GM12878 (cell line): Measurements from ENCODE around the gene KRT10. TPM values are rescaled to one million over a fixed set of nuclear protein-coding genes. Genes with fewer than 3 reads are reported as not detected.

Experiments used
- ATAC-seq: fragments of 200-7000 bp; cut with Tn5 transposase; 3 replicates; pipeline ENCODE4 v1.9.1; 2020; ENCODE audit warnings: mild to moderate bottlenecking, moderate library complexity
- BruUV-seq: library from RNA; stranded (reverse); fragments of 400-500 nt; replicated peaks from 2 replicates; lab custom pipeline; 2021; lab: Mats Ljungman, UMichigan
- CTCF ChIA-PET: fragments of 300-600 bp; sonication (Branson Sonifier 250); formaldehyde crosslinking; extraction: SDS; loops from one replicate; lab custom pipeline; 2021; ENCODE audit warnings: inconsistent platforms; lab: Yijun Ruan, JAX
- POLR2A ChIA-PET: fragments of 350-600 bp; formaldehyde crosslinking; extraction: SDS; loops from one replicate; lab custom pipeline; 2021; ENCODE audit warnings: inconsistent platforms; lab: Charles Lee
- RAD21 ChIA-PET: fragments of 300-600 bp; sonication (Branson Sonifier 250); formaldehyde crosslinking; loops from one replicate; lab custom pipeline; 2023; ENCODE audit warnings: antibody characterized with exemption; ENCODE audit not compliant: unreplicated experiment; lab: Charles Lee
- SMC1A ChIA-PET: fragments of 300-600 bp; sonication (Branson Sonifier 250); formaldehyde crosslinking; loops from one replicate; lab custom pipeline; 2023; ENCODE audit not compliant: unreplicated experiment, uncharacterized antibody; lab: Charles Lee
- DNase-seq: peaks from one replicate; pipeline ENCODE4 v3.0.0-alpha.2; 2011; ENCODE audit warnings: low read depth, low spot score
- FAIRE-seq: peaks from 3 replicates; lab custom pipeline; 2011; peaks lifted over from hg19 to GRCh38; lab: Jason Lieb, UNC
- H2AFZ ChIP-seq: 2 replicates; pipeline ENCODE4 v1.6.0; 2011; ENCODE audit warnings: low read depth, low read length, control low read depth; ENCODE audit not compliant: control insufficient read depth
- H3K27ac ChIP-seq: 2 replicates; pipeline ENCODE4 v1.5.1; 2011; ENCODE audit warnings: control low read depth; ENCODE audit not compliant: control insufficient read depth, insufficient read depth
- H3K27me3 ChIP-seq, 2 experiments: replicated peaks in 1 of 2; 2 replicates each; pipeline versions ENCODE4 v1.6.0 to v1.6.1; 2011; ENCODE audit warnings: low read length in 1 of 2; ENCODE audit not compliant: control insufficient read depth in 2 of 2, insufficient read depth in 2 of 2
- H3K36me3 ChIP-seq, 2 experiments: 2 replicates each; pipeline ENCODE4 v1.5.1; 2011; ENCODE audit warnings: low read length in 1 of 2; ENCODE audit not compliant: control insufficient read depth in 2 of 2, insufficient read depth in 2 of 2
- H3K4me1 ChIP-seq: 2 replicates; pipeline ENCODE4 v1.6.1; 2011; ENCODE audit warnings: mild to moderate bottlenecking, low read length, moderate library complexity, mixed read lengths; ENCODE audit not compliant: control insufficient read depth, insufficient read depth
- H3K4me2 ChIP-seq: 2 replicates; pipeline ENCODE4 v1.6.0; 2011; ENCODE audit warnings: control low read depth; ENCODE audit not compliant: control insufficient read depth, insufficient read depth
- H3K4me3 ChIP-seq: fragments of 200-600 bp; sonication (generic); 2 replicates; pipeline ENCODE4 v1.5.1; 2016
- H3K79me2 ChIP-seq: 2 replicates; pipeline ENCODE4 v1.6.0; 2011; ENCODE audit warnings: low read length; ENCODE audit not compliant: control insufficient read depth, insufficient read depth
- H3K9ac ChIP-seq: 2 replicates; pipeline ENCODE4 v1.8.0; 2011; ENCODE audit warnings: low read length, control low read depth, mixed read lengths; ENCODE audit not compliant: control insufficient read depth, insufficient read depth
- H3K9me3 ChIP-seq: replicated peaks from 3 replicates; pipeline ENCODE4 v1.5.1; 2011; ENCODE audit warnings: mild to moderate bottlenecking, low read length; ENCODE audit not compliant: control insufficient read depth, insufficient read depth
- H4K20me1 ChIP-seq: 2 replicates; pipeline ENCODE4 v1.6.0; 2011; ENCODE audit not compliant: control insufficient read depth, insufficient read depth
- ATF2 ChIP-seq: IDR thresholded peaks from 2 replicates; pipeline ENCODE4 v1.6.1; 2012; ENCODE audit warnings: low read length, inconsistent platforms
- CBX3 ChIP-seq: fragments of 200-600 bp; sonication (generic); IDR thresholded peaks from 2 replicates; pipeline ENCODE4 v1.6.1; 2016; ENCODE audit warnings: low read depth, borderline replicate concordance
- EED ChIP-seq: sonication (generic); IDR thresholded peaks from 2 replicates; pipeline ENCODE4 v1.6.1; 2016; ENCODE audit warnings: antibody characterized with exemption, low read depth
- GATAD2B ChIP-seq: fragments of 450-650 bp; conservative IDR thresholded peaks from 2 replicates; pipeline ENCODE4 v1.6.1; 2017; ENCODE audit warnings: low read depth, mild to moderate bottlenecking, moderate library complexity
- IRF3 ChIP-seq: fragments of 450-650 bp; IDR thresholded peaks from 2 replicates; pipeline ENCODE4 v1.6.1; 2014; ENCODE audit warnings: mild to moderate bottlenecking
- MTA2 ChIP-seq: fragments of 450-650 bp; IDR thresholded peaks from 2 replicates; pipeline ENCODE4 v1.6.1; 2016; ENCODE audit warnings: low read depth, mild to moderate bottlenecking, moderate library complexity
- MYC ChIP-seq: IDR thresholded peaks from 2 replicates; pipeline ENCODE4 v1.6.1; 2011; ENCODE audit warnings: mild to moderate bottlenecking, low read length, moderate library complexity, inconsistent platforms; ENCODE audit not compliant: insufficient read depth, insufficient replicate concordance, insufficient read length, severe bottlenecking
- NFYA ChIP-seq: IDR thresholded peaks from 2 replicates; pipeline ENCODE4 v1.6.1; 2011; ENCODE audit warnings: low read depth, mild to moderate bottlenecking, low read length, improper control_type of control experiment, borderline replicate concordance
- POLR2AphosphoS2 ChIP-seq: IDR thresholded peaks from 2 replicates; pipeline ENCODE4 v1.6.1; 2011; ENCODE audit warnings: low read depth, mild to moderate bottlenecking, low read length, improper control_type of control experiment, moderate library complexity
- SIN3A ChIP-seq: IDR thresholded peaks from 2 replicates; pipeline ENCODE4 v1.6.1; 2012; ENCODE audit warnings: low read depth, low read length, improper control_type of control experiment
- STAT1 ChIP-seq: fragments of 450-650 bp; conservative IDR thresholded peaks from 2 replicates; pipeline ENCODE4 v1.6.1; 2014; ENCODE audit warnings: antibody characterized with exemption, mild to moderate bottlenecking
- USF1 ChIP-seq: IDR thresholded peaks from 2 replicates; pipeline ENCODE4 v1.6.1; 2011; ENCODE audit warnings: borderline replicate concordance, low read depth, mild to moderate bottlenecking, moderate library complexity, mixed read lengths, low read length; ENCODE audit not compliant: insufficient read depth; ENCODE audit errors: extremely low read length
- USF2 ChIP-seq: IDR thresholded peaks from 2 replicates; pipeline ENCODE4 v1.6.1; 2011; ENCODE audit warnings: low read depth, low read length, improper control_type of control experiment, borderline replicate concordance
- WRNIP1 ChIP-seq: IDR thresholded peaks from 2 replicates; pipeline ENCODE4 v1.6.1; 2011; ENCODE audit warnings: low read depth, low read length, improper control_type of control experiment, borderline replicate concordance
- ZNF207 ChIP-seq: fragments of 450-650 bp; IDR thresholded peaks from 2 replicates; pipeline ENCODE4 v1.6.1; 2014; ENCODE audit warnings: antibody characterized with exemption, mild to moderate bottlenecking, borderline replicate concordance
- ZNF687 ChIP-seq: fragments of 450-650 bp; IDR thresholded peaks from 2 replicates; pipeline ENCODE4 v1.6.1; 2017; ENCODE audit warnings: mild to moderate bottlenecking, moderate library complexity
- ZSCAN29 ChIP-seq: fragments of 450-650 bp; IDR thresholded peaks from 2 replicates; pipeline ENCODE4 v1.6.1; 2017; ENCODE audit warnings: mild to moderate bottlenecking, moderate library complexity
- WGBS: methylation state at CpG from one replicate; pipeline ENCODE4 v1.1.6; 2016; ENCODE audit warnings: low lambda C conversion rate; ENCODE audit not compliant: insufficient replicate concordance, insufficient coverage; ENCODE audit errors: missing lambda C conversion rate; 5-methylcytosine and 5-hydroxymethylcytosine counted together
- in situ Hi-C: fragments of 300-500 bp; cut with MboI; formaldehyde crosslinking; loops from 9 replicates; pipeline ENCODE4 v1.14.3; 2018; ENCODE audit warnings: mixed read lengths
- intact Hi-C: fragments of 100-400 bp; cut with micrococcal nuclease; formaldehyde crosslinking; loops from one replicate; pipeline ENCODE4 v1.14.2; 2022; ENCODE audit not compliant: unreplicated experiment
- polyA plus RNA-seq, 11 experiments: library from polyadenylated mRNA; depleted of rRNA in 4 of 11; unstranded in 6 of 11; stranded (reverse) in 5 of 11; fragments of >200 nt; fragmentation: Nextera tagmentation in 4 of 11; fragmentation: Illumina TruSeq in 1 of 11; extraction: Ambion mirVana in 4 of 11; extraction: Trizol in 1 of 11; gene quantifications; 1 replicate in 1 of 11; 2 replicates in 10 of 11; pipeline versions ENCODE4 v1.2.1 to v1.2.3, GENCODE V29; 2011 to 2016; ENCODE audit warnings: inconsistent platforms in 2 of 11, missing spikeins in 2 of 11, low read depth in 1 of 11
- total RNA-seq, 4 experiments: library from RNA; depleted of rRNA in 3 of 4; stranded (reverse); fragments of >200 nt in 3 of 4; fragmentation: Illumina TruSeq in 1 of 4; extraction: Trizol in 1 of 4; gene quantifications; 2 replicates each; pipeline versions ENCODE4 v1.2.1 to v1.2.3, GENCODE V29; 2013 to 2021

Gene KRT10
- total and polyA plus RNA-seq, 10 of the 15 experiments (the other 5 are each of a cell fraction or from before 2014, with no cell fraction given): 10.8 to 98.5 (median 23.9) TPM

GRCh38 chr17:40772101-40772500 is 50.3 kb downstream of the KRT10 start, which contains the start of gene KRT26:
Gene KRT26 (minus strand): TSS chr17:40772201. CDS start chr17:40772113, 88 bp downstream.
- intact Hi-C loops (no loop called here), in situ Hi-C loops (no loop called here)
- no peaks in the 10 kb centered on the region for H3K79me2 ChIP-seq
- no peaks in the 10 kb centered on the region for H3K4me1 ChIP-seq
- BruUV-seq: no TSS peak
- no peak within 1 kb of the TSS for H3K27ac ChIP-seq
- H4K20me1 ChIP-seq: no peaks in the 10 kb centered on the region
- H2AFZ ChIP-seq: no peak within 1 kb of the TSS
- ChIA-PET CTCF (no interaction called here), SMC1A (no interaction called here), POLR2A (no interaction called here), RAD21 (no interaction called here)
- no peak for ATAC-seq
- 41% methylated on average over 3 of the region's 3 CpGs for WGBS
- H3K9ac ChIP-seq: no peak within 1 kb of the TSS
- H3K4me3 ChIP-seq: no peak within 1 kb of the TSS
- H3K36me3 ChIP-seq: no peaks in the 10 kb centered on the region
- no peak for FAIRE-seq
- DNase-seq: no peak
- H3K27me3 ChIP-seq: no peaks in the 10 kb centered on the region; a peak in 1 of 4 replicates
- H3K9me3 ChIP-seq: no peaks in the 10 kb centered on the region
- no peak within 1 kb of the TSS for H3K4me2 ChIP-seq
- TF ChIP-seq EED (no peak), ZNF687 (no peak), USF2 (no peak), IRF3 (no peak), ZSCAN29 (no peak), MTA2 (no peak), STAT1 (no peak), ZNF207 (no peak), GATAD2B (no peak), WRNIP1 (no peak), MYC (no peak), POLR2AphosphoS2 (no peak), CBX3 (no peak), NFYA (no peak), ATF2 (no peak), SIN3A (no peak), USF1 (no peak)
